Measurements from ENCODE around the gene SORCS2.

SORCS2 gene

GRCh38 chr4:7400671-7401298 lies 208.4 kb downstream of the SORCS2 start:
- no peak for DNase-seq (ENCODE audit: low spot score)
- no peak for TF ChIP-seq CTCF (IDR thresholded peaks at IDR 0.05; ENCODE audit: extremely low read depth, missing control alignments)

- DNase-seq (ENCODE audit: low spot score), result no peak
- no peak for TF ChIP-seq CTCF (IDR thresholded peaks at IDR 0.05; ENCODE audit: extremely low read depth, missing control alignments)
Measured at GRCh38 chr4:7402526-7402925, 210.2 kb downstream of the SORCS2 start.

GRCh38 chr4:7403001-7403400 lies 210.7 kb downstream of the SORCS2 start:
- DNase-seq (ENCODE audit: low spot score), result no peak
- no peak for TF ChIP-seq CTCF (IDR thresholded peaks at IDR 0.05; ENCODE audit: extremely low read depth, missing control alignments)

- DNase-seq (ENCODE audit: low spot score), result no peak
- no peak for TF ChIP-seq CTCF (IDR thresholded peaks at IDR 0.05; ENCODE audit: extremely low read depth, missing control alignments)
Measured at GRCh38 chr4:7408166-7408565, 215.8 kb downstream of the SORCS2 start.

- DNase-seq (ENCODE audit: low spot score), result no peak
- no peak for TF ChIP-seq CTCF (IDR thresholded peaks at IDR 0.05; ENCODE audit: extremely low read depth, missing control alignments)
Measured at GRCh38 chr4:7410446-7410845, 218.1 kb downstream of the SORCS2 start.

- no peak for DNase-seq (ENCODE audit: low spot score)
- no peak for TF ChIP-seq CTCF (IDR thresholded peaks at IDR 0.05; ENCODE audit: extremely low read depth, missing control alignments)
Measured at GRCh38 chr4:7411491-7411890, 219.2 kb downstream of the SORCS2 start.

- DNase-seq (ENCODE audit: low spot score), result no peak
- no peak for TF ChIP-seq CTCF (IDR thresholded peaks at IDR 0.05; ENCODE audit: extremely low read depth, missing control alignments)
Measured at GRCh38 chr4:7411896-7412553, 219.7 kb downstream of the SORCS2 start.

Data from GM20000 (cell line).